NB4 (cell line): ENCODE data around the gene NR3C1.

Experiments
- MYC ChIP-seq: IDR thresholded peaks from 2 replicates; pipeline ENCODE4 v1.6.1; 2011; ENCODE audit warnings: low read depth, low read length
- POLR2A ChIP-seq: IDR thresholded peaks from 2 replicates; pipeline ENCODE4 v1.6.1; 2011; ENCODE audit warnings: mild to moderate bottlenecking; ENCODE audit not compliant: insufficient read length; ENCODE audit errors: extremely low read depth
- TF ChIP-seq, protein P1 (sequence below): IDR thresholded peaks from one replicate; pipeline ENCODE4 v1.5.1; 2012; ENCODE audit warnings: low read depth, low read length
- TF ChIP-seq, protein P2 (sequence below): IDR thresholded peaks from 2 replicates; pipeline ENCODE4 v1.6.1; 2011; ENCODE audit warnings: low read depth, low read length

DNA sequence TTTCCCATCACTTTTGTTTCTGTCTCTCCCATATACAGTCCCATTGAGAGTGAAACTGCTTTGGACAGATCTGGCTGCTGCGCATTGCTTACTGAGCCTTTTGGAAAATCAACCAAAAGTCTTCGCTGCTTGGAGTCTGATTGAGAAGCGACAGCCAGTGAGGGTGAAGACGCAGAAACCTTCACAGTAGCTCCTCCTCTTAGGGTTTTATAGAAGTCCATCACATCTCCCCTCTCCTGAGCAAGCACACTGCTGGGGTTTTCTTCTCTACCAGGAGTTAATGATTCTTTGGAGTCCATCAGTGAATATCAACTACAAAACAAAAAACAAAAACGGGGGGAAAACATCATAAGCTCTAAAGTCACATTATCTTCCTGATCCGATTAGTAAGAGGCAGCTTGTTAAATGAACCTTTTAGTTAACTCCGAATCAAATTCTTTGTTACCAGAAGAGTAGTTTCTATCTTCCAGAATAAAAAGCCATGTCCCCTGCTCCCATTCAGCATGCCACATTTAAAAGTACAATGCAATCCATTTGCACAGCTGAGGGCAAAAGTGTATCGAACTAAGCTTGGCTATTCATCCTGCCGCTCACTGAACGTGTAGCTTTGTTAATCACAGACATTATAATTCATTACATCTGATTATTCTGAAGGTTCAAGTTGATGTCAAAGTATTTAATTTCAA, 2.8 kb downstream of the NR3C1 start:
- TF ChIP-seq, protein P1, sequence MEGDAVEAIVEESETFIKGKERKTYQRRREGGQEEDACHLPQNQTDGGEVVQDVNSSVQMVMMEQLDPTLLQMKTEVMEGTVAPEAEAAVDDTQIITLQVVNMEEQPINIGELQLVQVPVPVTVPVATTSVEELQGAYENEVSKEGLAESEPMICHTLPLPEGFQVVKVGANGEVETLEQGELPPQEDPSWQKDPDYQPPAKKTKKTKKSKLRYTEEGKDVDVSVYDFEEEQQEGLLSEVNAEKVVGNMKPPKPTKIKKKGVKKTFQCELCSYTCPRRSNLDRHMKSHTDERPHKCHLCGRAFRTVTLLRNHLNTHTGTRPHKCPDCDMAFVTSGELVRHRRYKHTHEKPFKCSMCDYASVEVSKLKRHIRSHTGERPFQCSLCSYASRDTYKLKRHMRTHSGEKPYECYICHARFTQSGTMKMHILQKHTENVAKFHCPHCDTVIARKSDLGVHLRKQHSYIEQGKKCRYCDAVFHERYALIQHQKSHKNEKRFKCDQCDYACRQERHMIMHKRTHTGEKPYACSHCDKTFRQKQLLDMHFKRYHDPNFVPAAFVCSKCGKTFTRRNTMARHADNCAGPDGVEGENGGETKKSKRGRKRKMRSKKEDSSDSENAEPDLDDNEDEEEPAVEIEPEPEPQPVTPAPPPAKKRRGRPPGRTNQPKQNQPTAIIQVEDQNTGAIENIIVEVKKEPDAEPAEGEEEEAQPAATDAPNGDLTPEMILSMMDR, result no peak
- TF ChIP-seq POLR2A (no peak), MYC (no peak)
- TF ChIP-seq, protein P2, sequence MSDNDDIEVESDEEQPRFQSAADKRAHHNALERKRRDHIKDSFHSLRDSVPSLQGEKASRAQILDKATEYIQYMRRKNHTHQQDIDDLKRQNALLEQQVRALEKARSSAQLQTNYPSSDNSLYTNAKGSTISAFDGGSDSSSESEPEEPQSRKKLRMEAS, result no peak
